CD14-positive monocyte (primary cell): Measurements from ENCODE around the gene CLDN3. TPM values are rescaled to one million over a fixed set of nuclear protein-coding genes. Genes with fewer than 3 reads are reported as not detected.

Experiments used
- DNase-seq, 3 donors: peaks; one replicate each; pipeline ENCODE4 v3.0.0-alpha.2; 2011 to 2022
- H2AFZ ChIP-seq: 2 replicates; pipeline ENCODE4 v1.6.0; 2012; ENCODE audit warnings: mild to moderate bottlenecking, low read depth, low read length, inconsistent platforms; ENCODE audit not compliant: insufficient read depth, poor library complexity, severe bottlenecking
- H3K27ac ChIP-seq, 2 donors: 1 replicate in 1 of 2; 2 replicates in 1 of 2; pipeline ENCODE4 v1.5.1; 2012 to 2013; ENCODE audit warnings: low read length in 2 of 2, control low read depth in 1 of 2, inconsistent platforms in 1 of 2, low read depth in 1 of 2, mild to moderate bottlenecking in 1 of 2
- H3K27me3 ChIP-seq, 2 donors: one replicate each; pipeline versions ENCODE4 v1.6.0 to v1.6.1; 2011 to 2013; ENCODE audit warnings: low read length in 2 of 2; ENCODE audit not compliant: control insufficient read depth in 2 of 2, insufficient read depth in 2 of 2
- H3K36me3 ChIP-seq, 2 donors: replicated peaks in 1 of 2; 1 replicate in 1 of 2; 2 replicates in 1 of 2; pipeline versions ENCODE4 v1.5.1 to v1.6.1; 2012 to 2013; ENCODE audit warnings: low read length in 2 of 2, control low read depth in 1 of 2, inconsistent platforms in 1 of 2, mild to moderate bottlenecking in 1 of 2; ENCODE audit not compliant: insufficient read depth in 2 of 2, control insufficient read depth in 1 of 2
- H3K4me1 ChIP-seq, 2 donors: 1 replicate in 1 of 2; 2 replicates in 1 of 2; pipeline versions ENCODE4 v1.5.1 to v1.6.1; 2012 to 2013; ENCODE audit warnings: low read length in 2 of 2, control low read depth in 1 of 2, inconsistent platforms in 1 of 2, mild to moderate bottlenecking in 1 of 2, moderate library complexity in 1 of 2; ENCODE audit not compliant: insufficient read depth in 2 of 2, control insufficient read depth in 1 of 2
- H3K4me2 ChIP-seq: replicated peaks from 2 replicates; pipeline ENCODE3; 2012; ENCODE audit warnings: low read length, moderate library complexity, mild to moderate bottlenecking; ENCODE audit not compliant: poor library complexity, severe bottlenecking; ENCODE audit errors: extremely low read depth
- H3K4me3 ChIP-seq, 3 experiments: fragments of 200-600 bp in 1 of 3; sonication (generic) in 1 of 3; replicated peaks in 1 of 3; 1 replicate in 2 of 3; 2 replicates in 1 of 3; pipeline ENCODE4 v1.5.1; 2011 to 2013; ENCODE audit warnings: low read length in 3 of 3, mild to moderate bottlenecking in 3 of 3, control low read depth in 2 of 3, low read depth in 2 of 3, inconsistent platforms in 1 of 3, moderate library complexity in 1 of 3
- H3K79me2 ChIP-seq: 2 replicates; pipeline ENCODE4 v1.6.0; 2012; ENCODE audit warnings: mild to moderate bottlenecking, control low read depth, inconsistent platforms, low read length, moderate library complexity; ENCODE audit not compliant: insufficient read depth
- H3K9ac ChIP-seq: 2 replicates; pipeline ENCODE4 v1.6.0; 2017; ENCODE audit warnings: low read length, mild to moderate bottlenecking; ENCODE audit not compliant: insufficient read depth, poor library complexity, severe bottlenecking
- H3K9me3 ChIP-seq, 2 donors: replicated peaks in 1 of 2; 1 replicate in 1 of 2; 2 replicates in 1 of 2; pipeline versions ENCODE4 v1.5.1 to v1.6.1; 2012 to 2013; ENCODE audit warnings: low read length in 2 of 2, control low read depth in 1 of 2; ENCODE audit not compliant: control insufficient read depth in 1 of 2, insufficient read depth in 1 of 2
- H4K20me1 ChIP-seq: 2 replicates; pipeline ENCODE4 v1.6.0; 2012; ENCODE audit warnings: mild to moderate bottlenecking, low read length, control low read depth, moderate library complexity; ENCODE audit not compliant: insufficient read depth
- H3K27ac Mint-ChIP-seq, 7 donors: one replicate each; pipeline ENCODE4 v1.8.0; 2020; ENCODE audit warnings: mild to moderate bottlenecking in 7 of 7, mixed read lengths in 7 of 7, moderate library complexity in 6 of 7, inconsistent platforms in 2 of 7
- H3K27me3 Mint-ChIP-seq, 3 donors: one replicate each; pipeline ENCODE4 v1.8.0; 2021 to 2022; ENCODE audit warnings: low read depth in 3 of 3, mild to moderate bottlenecking in 3 of 3, mixed read lengths in 3 of 3, moderate library complexity in 3 of 3, inconsistent platforms in 1 of 3
- H3K36me3 Mint-ChIP-seq, 2 donors: one replicate each; pipeline ENCODE4 v1.8.0; 2020; ENCODE audit warnings: mixed read lengths in 2 of 2, inconsistent platforms in 1 of 2, mild to moderate bottlenecking in 1 of 2
- H3K4me1 Mint-ChIP-seq: one replicate; pipeline ENCODE4 v1.8.0; 2020; ENCODE audit warnings: mild to moderate bottlenecking, mixed read lengths
- H3K4me3 Mint-ChIP-seq, 2 donors: one replicate each; pipeline ENCODE4 v1.8.0; 2020; ENCODE audit warnings: mild to moderate bottlenecking in 2 of 2, mixed read lengths in 2 of 2, moderate library complexity in 1 of 2
- H3K9me3 Mint-ChIP-seq, 7 donors: one replicate each; pipeline ENCODE4 v1.8.0; 2020 to 2022; ENCODE audit warnings: mixed read lengths in 7 of 7, mild to moderate bottlenecking in 6 of 7, moderate library complexity in 6 of 7, inconsistent platforms in 2 of 7
- WGBS: methylation state at CpG from one replicate; pipeline ENCODE4 v1.1.5; 2013; ENCODE audit warnings: missing lambda C conversion rate; ENCODE audit not compliant: insufficient coverage; 5-methylcytosine and 5-hydroxymethylcytosine counted together
- intact Hi-C, 2 donors: fragments of 100-400 bp; cut with micrococcal nuclease; formaldehyde crosslinking; loops; one replicate each; pipeline versions ENCODE4 v1.15.0 to v1.15.1; 2023
- polyA plus RNA-seq, 3 donors: library from polyadenylated mRNA; depleted of rRNA in 1 of 3; unstranded in 2 of 3; stranded (reverse) in 1 of 3; fragments of 300-500 nt in 2 of 3; fragments of >200 nt in 1 of 3; fragmentation: Illumina TruSeq in 2 of 3; gene quantifications; 1 replicate in 2 of 3; 2 replicates in 1 of 3; pipeline ENCODE4 v1.2.3, GENCODE V29; 2012 to 2021
- TF ChIP-seq, protein P1 (sequence below): fragments of 200-600 bp; IDR thresholded peaks from one replicate; pipeline ENCODE4 v1.8.0; 2022; ENCODE audit warnings: antibody characterized with exemption, mild to moderate bottlenecking

Gene CLDN3
- polyA plus RNA-seq, 3 donors = not detected

DNA sequence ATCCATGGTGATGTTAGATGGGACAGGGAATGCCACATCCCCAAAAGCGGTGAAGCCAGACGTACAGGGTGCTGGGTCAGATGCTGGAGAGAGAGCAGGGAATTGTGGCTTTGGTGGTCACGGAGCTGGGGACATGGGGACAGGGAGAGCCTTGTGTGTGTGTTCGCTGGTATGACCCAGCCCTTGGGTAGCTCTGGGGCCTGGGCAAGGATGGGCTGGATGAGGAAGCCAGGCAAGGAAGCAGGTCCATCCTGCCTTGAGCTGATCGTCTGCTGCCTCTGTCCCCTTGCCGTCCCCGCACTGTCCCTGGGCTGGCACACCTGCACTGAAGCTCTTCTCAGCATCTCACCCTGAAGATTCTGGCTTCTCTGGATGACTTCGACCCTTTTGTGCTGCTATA, 45.4 kb upstream of the CLDN3 start:
- no peak overlapping the region for H3K4me2 ChIP-seq
- Mint-ChIP-seq H3K4me3 (peak overlapping the region in 1 of 2 donors; percentile 42), H3K27ac (peak overlapping the region in 1 of 7 donors; percentile 4), H3K9me3 (peaks cover 0 to 11% (median 5%) of the 10 kb centered on the region in 7 donors), H3K27me3 (peaks cover 9 to 25% (median 16%) of the 10 kb centered on the region in 3 donors), H3K4me1 (no peaks in the 10 kb centered on the region), H3K36me3 (no peaks in the 10 kb centered on the region)
- no peak for DNase-seq
- peaks cover 0 to 4% of the 10 kb centered on the region in 2 donors for H3K9me3 ChIP-seq
- intact Hi-C loops = no loop called here
- no peaks in the 10 kb centered on the region for H3K36me3 ChIP-seq
- peaks cover 0 to 3% of the 10 kb centered on the region in 2 donors for H3K27me3 ChIP-seq
- no peak overlapping the region for H3K4me3 ChIP-seq
- WGBS = 84% methylated on average over 7 of the region's 8 CpGs
- no peak overlapping the region for H2AFZ ChIP-seq
- no peaks in the 10 kb centered on the region for H3K79me2 ChIP-seq
- H4K20me1 ChIP-seq = no peaks in the 10 kb centered on the region
- TF ChIP-seq, protein P1, sequence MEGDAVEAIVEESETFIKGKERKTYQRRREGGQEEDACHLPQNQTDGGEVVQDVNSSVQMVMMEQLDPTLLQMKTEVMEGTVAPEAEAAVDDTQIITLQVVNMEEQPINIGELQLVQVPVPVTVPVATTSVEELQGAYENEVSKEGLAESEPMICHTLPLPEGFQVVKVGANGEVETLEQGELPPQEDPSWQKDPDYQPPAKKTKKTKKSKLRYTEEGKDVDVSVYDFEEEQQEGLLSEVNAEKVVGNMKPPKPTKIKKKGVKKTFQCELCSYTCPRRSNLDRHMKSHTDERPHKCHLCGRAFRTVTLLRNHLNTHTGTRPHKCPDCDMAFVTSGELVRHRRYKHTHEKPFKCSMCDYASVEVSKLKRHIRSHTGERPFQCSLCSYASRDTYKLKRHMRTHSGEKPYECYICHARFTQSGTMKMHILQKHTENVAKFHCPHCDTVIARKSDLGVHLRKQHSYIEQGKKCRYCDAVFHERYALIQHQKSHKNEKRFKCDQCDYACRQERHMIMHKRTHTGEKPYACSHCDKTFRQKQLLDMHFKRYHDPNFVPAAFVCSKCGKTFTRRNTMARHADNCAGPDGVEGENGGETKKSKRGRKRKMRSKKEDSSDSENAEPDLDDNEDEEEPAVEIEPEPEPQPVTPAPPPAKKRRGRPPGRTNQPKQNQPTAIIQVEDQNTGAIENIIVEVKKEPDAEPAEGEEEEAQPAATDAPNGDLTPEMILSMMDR = no peak
- H3K4me1 ChIP-seq = no peaks in the 10 kb centered on the region
- H3K27ac ChIP-seq = no peak overlapping the region
- no peak overlapping the region for H3K9ac ChIP-seq

DNA sequence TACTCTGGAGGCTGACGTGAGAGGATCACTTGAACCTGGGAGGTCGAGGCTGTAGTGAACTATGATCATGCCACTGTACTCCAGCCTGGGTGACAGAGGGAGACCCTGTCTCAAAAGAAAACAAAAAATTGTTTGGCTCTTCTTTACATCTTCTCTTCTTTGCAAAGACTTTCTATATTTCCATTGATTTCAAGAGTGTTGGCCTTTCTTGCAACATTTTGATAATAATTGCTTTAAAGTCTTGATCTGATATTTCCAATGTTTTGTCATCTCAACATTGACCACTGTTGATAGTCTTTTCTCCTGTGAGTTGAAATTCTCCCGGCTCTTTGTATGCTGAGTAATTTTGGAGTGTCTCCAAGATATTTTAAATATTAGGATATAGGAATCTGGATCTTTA, 42.9 kb upstream of the CLDN3 start:
- no peak overlapping the region for H3K4me3 ChIP-seq
- TF ChIP-seq, protein P1 = no peak
- Mint-ChIP-seq H3K36me3 (no peaks in the 10 kb centered on the region), H3K4me1 (no peaks in the 10 kb centered on the region), H3K27ac (no peak overlapping the region), H3K4me3 (no peak overlapping the region), H3K9me3 (peaks cover 0 to 11% (median 5%) of the 10 kb centered on the region in 7 donors), H3K27me3 (peaks cover 9 to 18% (median 12%) of the 10 kb centered on the region in 3 donors)
- H4K20me1 ChIP-seq = no peaks in the 10 kb centered on the region
- intact Hi-C loops = no loop called here
- no peaks in the 10 kb centered on the region for H3K79me2 ChIP-seq
- H3K4me2 ChIP-seq = no peak overlapping the region
- no peak overlapping the region for H3K9ac ChIP-seq
- DNase-seq = no peak
- WGBS = 86% methylated on average over 2 of the region's 3 CpGs
- H3K4me1 ChIP-seq = no peaks in the 10 kb centered on the region
- H3K27me3 ChIP-seq = peaks cover 0 to 3% of the 10 kb centered on the region in 2 donors
- no peak overlapping the region for H3K27ac ChIP-seq
- no peak overlapping the region for H2AFZ ChIP-seq
- H3K9me3 ChIP-seq = peaks cover 0 to 4% of the 10 kb centered on the region in 2 donors
- no peaks in the 10 kb centered on the region for H3K36me3 ChIP-seq
